CD4-positive, alpha-beta T cell (primary cell): ENCODE data around the gene MCC. TPM values are rescaled to one million over a fixed set of nuclear protein-coding genes. Genes with fewer than 3 reads are reported as not detected.

Source experiments
- ATAC-seq: fragments of 200-7000 bp; cut with Tn5 transposase; one replicate; pipeline ENCODE4 v1.10.0; 2022; ENCODE audit warnings: mild to moderate bottlenecking; ENCODE audit not compliant: poor library complexity
- CTCF ChIA-PET: fragments of 350-600 bp; sonication (Branson Sonifier 250); formaldehyde crosslinking; loops from one replicate; lab custom pipeline; 2021; ENCODE audit warnings: antibody characterized with exemption, inconsistent platforms; lab: Charles Lee
- POLR2A ChIA-PET: fragments of 350-600 bp; sonication (Branson Sonifier 250); formaldehyde crosslinking; loops from one replicate; lab custom pipeline; 2021; ENCODE audit warnings: antibody characterized with exemption, inconsistent platforms; lab: Charles Lee
- DNase-seq, 14 experiments: peaks; one replicate each; pipeline ENCODE4 v3.0.0-alpha.2; 2013 to 2020; ENCODE audit warnings: mixed read lengths in 2 of 14
- H3K27ac ChIP-seq, 2 donors: one replicate each; pipeline versions ENCODE4 v1.5.1 to v1.7.0; 2013; ENCODE audit warnings: low read length in 2 of 2, low read depth in 1 of 2, mild to moderate bottlenecking in 1 of 2
- H3K27me3 ChIP-seq, 2 experiments: 1 replicate in 1 of 2; 2 replicates in 1 of 2; pipeline versions ENCODE4 v1.6.1 to v1.7.0; 2013; ENCODE audit warnings: low read length in 2 of 2, control low read depth in 1 of 2, mild to moderate bottlenecking in 1 of 2, moderate library complexity in 1 of 2; ENCODE audit not compliant: insufficient read depth in 2 of 2, control insufficient read depth in 1 of 2
- H3K36me3 ChIP-seq: one replicate; pipeline ENCODE4 v1.6.1; 2013; ENCODE audit warnings: low read length, control low read depth; ENCODE audit not compliant: insufficient read depth
- H3K4me1 ChIP-seq: one replicate; pipeline ENCODE4 v1.6.1; 2013; ENCODE audit warnings: low read length, control low read depth; ENCODE audit not compliant: insufficient read depth
- H3K4me3 ChIP-seq: one replicate; pipeline ENCODE4 v1.5.1; 2013; ENCODE audit warnings: mild to moderate bottlenecking, low read length, moderate library complexity
- H3K9me3 ChIP-seq, 2 experiments: 1 replicate in 1 of 2; 2 replicates in 1 of 2; pipeline versions ENCODE4 v1.6.1 to v1.7.0; 2013; ENCODE audit warnings: low read length in 2 of 2, mild to moderate bottlenecking in 2 of 2, control low read depth in 1 of 2, moderate library complexity in 1 of 2; ENCODE audit not compliant: control insufficient read depth in 1 of 2, insufficient read depth in 1 of 2
- H3K27ac Mint-ChIP-seq: one replicate; pipeline ENCODE4 v1.8.0; 2020; ENCODE audit warnings: mixed read lengths
- H3K27me3 Mint-ChIP-seq: one replicate; pipeline ENCODE4 v1.8.0; 2021; ENCODE audit warnings: mixed read lengths
- H3K36me3 Mint-ChIP-seq: one replicate; pipeline ENCODE4 v1.8.0; 2021; ENCODE audit warnings: low read depth, mixed read lengths
- H3K4me1 Mint-ChIP-seq: one replicate; pipeline ENCODE4 v1.8.0; 2021; ENCODE audit warnings: low read depth, mixed read lengths
- H3K4me3 Mint-ChIP-seq: one replicate; pipeline ENCODE4 v1.8.0; 2020; ENCODE audit warnings: mild to moderate bottlenecking, mixed read lengths
- H3K9me3 Mint-ChIP-seq: one replicate; pipeline ENCODE4 v1.8.0; 2020; ENCODE audit warnings: mixed read lengths
- intact Hi-C, 2 experiments: fragments of 100-400 bp; cut with DNase I in 1 of 2; cut with micrococcal nuclease in 1 of 2; formaldehyde crosslinking; loops; one replicate each; pipeline versions ENCODE4 v1.15.1 to v1.9.0; 2023 to 2025; cut with DNase I, micrococcal nuclease
- total RNA-seq, 174 experiments: library from RNA in 2 of 174; stranded (reverse) in 2 of 174; gene quantifications; one replicate each; pipeline ENCODE4 v1.2.3 and lab custom pipeline; 2021 to 2026
- TF ChIP-seq, protein P1 (sequence below): fragments of 200-600 bp; IDR thresholded peaks from one replicate; pipeline ENCODE4 v1.8.0; 2022; ENCODE audit warnings: antibody characterized with exemption, mild to moderate bottlenecking

MCC gene
- total RNA-seq, 2 experiments from 2014 or later = 3.2 to 3.3 TPM

DNA sequence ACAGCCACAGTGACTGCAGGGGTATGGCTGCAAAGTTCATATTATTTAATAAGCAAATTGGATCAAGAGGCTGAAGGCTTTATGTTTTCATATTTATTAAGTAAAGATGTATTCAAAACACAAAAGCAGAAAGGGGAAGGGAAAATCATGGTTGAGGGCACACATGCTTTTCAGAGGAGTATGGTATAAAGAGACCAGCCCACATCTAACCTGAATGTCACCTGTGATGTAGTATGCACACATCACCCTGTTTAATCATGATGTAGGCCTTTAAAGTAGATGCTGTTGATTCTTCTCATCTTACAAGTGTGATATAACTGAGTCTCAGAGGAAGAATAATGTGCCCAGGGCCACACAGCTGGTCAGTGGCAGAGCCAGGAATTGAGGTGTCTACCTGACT lies 299.8 kb downstream of the MCC start:
- Histone ChIP-seq H3K9me3 (no peaks in the 10 kb centered on the region), H3K27ac (no peak overlapping the region), H3K36me3 (no peaks in the 10 kb centered on the region), H3K4me1 (no peaks in the 10 kb centered on the region), H3K27me3 (no peaks in the 10 kb centered on the region), H3K4me3 (no peak overlapping the region)
- Mint-ChIP-seq H3K36me3 (no peaks in the 10 kb centered on the region), H3K27me3 (no peaks in the 10 kb centered on the region), H3K4me3 (no peak overlapping the region), H3K27ac (no peak overlapping the region), H3K4me1 (no peaks in the 10 kb centered on the region), H3K9me3 (peaks cover 3% of the 10 kb centered on the region)
- intact Hi-C loops = no loop called here
- CTCF ChIA-PET = interaction anchor here (0.8 kb wide), 1 partner anchor 23 kb away, joined by 3 read pairs; no protein-coding TSS in a partner anchor
- no peak for DNase-seq
- POLR2A ChIA-PET = no interaction called here
- ATAC-seq = no peak
- TF ChIP-seq, protein P1, sequence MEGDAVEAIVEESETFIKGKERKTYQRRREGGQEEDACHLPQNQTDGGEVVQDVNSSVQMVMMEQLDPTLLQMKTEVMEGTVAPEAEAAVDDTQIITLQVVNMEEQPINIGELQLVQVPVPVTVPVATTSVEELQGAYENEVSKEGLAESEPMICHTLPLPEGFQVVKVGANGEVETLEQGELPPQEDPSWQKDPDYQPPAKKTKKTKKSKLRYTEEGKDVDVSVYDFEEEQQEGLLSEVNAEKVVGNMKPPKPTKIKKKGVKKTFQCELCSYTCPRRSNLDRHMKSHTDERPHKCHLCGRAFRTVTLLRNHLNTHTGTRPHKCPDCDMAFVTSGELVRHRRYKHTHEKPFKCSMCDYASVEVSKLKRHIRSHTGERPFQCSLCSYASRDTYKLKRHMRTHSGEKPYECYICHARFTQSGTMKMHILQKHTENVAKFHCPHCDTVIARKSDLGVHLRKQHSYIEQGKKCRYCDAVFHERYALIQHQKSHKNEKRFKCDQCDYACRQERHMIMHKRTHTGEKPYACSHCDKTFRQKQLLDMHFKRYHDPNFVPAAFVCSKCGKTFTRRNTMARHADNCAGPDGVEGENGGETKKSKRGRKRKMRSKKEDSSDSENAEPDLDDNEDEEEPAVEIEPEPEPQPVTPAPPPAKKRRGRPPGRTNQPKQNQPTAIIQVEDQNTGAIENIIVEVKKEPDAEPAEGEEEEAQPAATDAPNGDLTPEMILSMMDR = no peak

DNA sequence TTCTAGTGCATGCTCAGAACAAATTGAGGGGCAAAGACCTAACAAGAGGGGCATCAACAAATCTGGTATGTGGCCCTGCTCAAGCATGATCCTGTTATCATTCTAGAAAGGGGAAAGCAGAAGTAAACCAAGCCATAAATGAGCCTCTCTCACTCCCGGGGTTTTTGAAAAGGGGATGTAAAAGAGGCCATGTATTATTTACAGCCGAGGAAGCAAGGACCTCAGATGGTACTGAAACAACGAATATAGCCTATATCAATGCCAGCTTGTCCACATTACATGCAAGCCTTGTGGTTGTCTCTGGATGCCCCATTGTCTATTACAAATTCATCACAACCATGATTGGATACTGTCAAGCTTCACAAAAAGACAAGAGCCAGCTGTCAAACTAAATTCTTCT lies 300.3 kb downstream of the MCC start:
- ChIA-PET CTCF (interaction anchor here (0.8 kb wide), 1 partner anchor 22 kb away, joined by 3 read pairs; no protein-coding TSS in a partner anchor), POLR2A (no interaction called here)
- TF ChIP-seq, protein P1 = no peak
- Mint-ChIP-seq H3K4me3 (no peak overlapping the region), H3K36me3 (no peaks in the 10 kb centered on the region), H3K4me1 (no peaks in the 10 kb centered on the region), H3K9me3 (peaks cover under 1% of the 10 kb centered on the region), H3K27ac (no peak overlapping the region), H3K27me3 (no peaks in the 10 kb centered on the region)
- Histone ChIP-seq H3K4me1 (no peaks in the 10 kb centered on the region), H3K27me3 (no peaks in the 10 kb centered on the region), H3K4me3 (no peak overlapping the region), H3K9me3 (no peaks in the 10 kb centered on the region), H3K27ac (no peak overlapping the region), H3K36me3 (no peaks in the 10 kb centered on the region)
- intact Hi-C loops = no loop called here
- no peak for DNase-seq
- no peak for ATAC-seq

DNA sequence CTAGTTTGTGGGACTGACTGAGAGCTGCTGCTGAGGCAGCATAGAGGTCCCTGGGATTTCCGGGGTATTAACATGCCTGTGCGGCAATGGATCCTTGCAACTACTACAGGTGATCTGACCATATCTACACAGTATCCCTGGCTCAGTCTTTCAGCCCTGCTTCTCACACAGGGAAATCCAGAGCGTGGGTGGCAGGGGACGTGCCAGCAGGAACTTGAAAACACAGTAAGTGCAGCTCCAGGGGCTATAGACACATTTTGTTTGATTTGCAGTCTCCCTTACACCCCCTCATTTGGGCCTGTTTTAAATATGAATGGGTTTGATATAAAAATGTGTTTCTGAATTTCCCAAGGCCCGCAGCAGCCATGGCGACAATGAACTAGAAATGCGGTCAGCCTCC lies 302.2 kb downstream of the MCC start:
- Mint-ChIP-seq H3K4me1 (peaks cover 8% of the 10 kb centered on the region), H3K27me3 (no peaks in the 10 kb centered on the region), H3K27ac (no peak overlapping the region), H3K36me3 (no peaks in the 10 kb centered on the region), H3K9me3 (no peaks in the 10 kb centered on the region), H3K4me3 (no peak overlapping the region)
- no peak for DNase-seq
- H3K36me3 ChIP-seq = no peaks in the 10 kb centered on the region
- ChIA-PET CTCF (no interaction called here), POLR2A (no interaction called here)
- no peaks in the 10 kb centered on the region for H3K27me3 ChIP-seq
- no peak for ATAC-seq
- intact Hi-C loops = no loop called here
- TF ChIP-seq, protein P1 = no peak
- H3K27ac ChIP-seq = no peak overlapping the region
- H3K4me1 ChIP-seq = no peaks in the 10 kb centered on the region
- no peaks in the 10 kb centered on the region for H3K9me3 ChIP-seq
- no peak overlapping the region for H3K4me3 ChIP-seq
